ENCODE data around the gene RBMS1. TPM values are rescaled to one million over a fixed set of nuclear protein-coding genes. Genes with fewer than 3 reads are reported as not detected.
A peak's percentile ranks its signal among the peaks of the same experiment; 100 is the strongest.

Gene RBMS1
- total RNA-seq, 3 donors from 2014 or later (not counting 1 experiment from before 2014, with no cell fraction given) = 111 to 167 (median 132) TPM

DNA sequence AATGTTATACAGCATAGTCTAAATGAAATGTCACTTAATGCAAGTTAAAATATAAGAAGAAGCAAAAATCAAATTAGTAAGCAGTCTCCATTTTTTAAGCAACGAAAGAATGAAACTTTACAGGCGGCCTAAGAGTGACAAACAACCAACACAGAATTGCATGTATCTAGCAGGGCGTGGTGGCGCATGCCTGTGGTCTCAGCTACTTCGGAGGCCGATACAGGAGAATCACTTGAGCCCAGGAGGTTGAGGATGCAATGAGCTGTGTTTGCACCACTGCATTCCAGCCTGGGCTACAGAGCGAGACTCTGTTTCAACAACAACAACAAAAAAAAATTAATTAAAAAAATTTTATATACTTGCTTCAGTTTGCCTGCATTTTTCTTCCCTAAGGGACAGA lies 16.6 kb downstream of the RBMS1 start:
- Mint-ChIP-seq H3K4me3 (no peak overlapping the region), H3K27ac (no peak overlapping the region), H3K9me3 (no peaks in the 10 kb centered on the region), H3K27me3 (ENCODE audit: low read depth in 2 of 2) (peaks cover 0 to 2% of the 10 kb centered on the region in 2 donors), H3K36me3 (no peaks in the 10 kb centered on the region), H3K4me1 (no peaks in the 10 kb centered on the region)
- Histone ChIP-seq H3K36me3 (ENCODE audit: control insufficient read depth, insufficient read depth, low read length) (no peaks in the 10 kb centered on the region), H3K4me1 (ENCODE audit: control insufficient read depth, insufficient read depth, low read length) (no peaks in the 10 kb centered on the region), H3K9me3 (ENCODE audit: control insufficient read depth, insufficient read depth, low read length) (no peaks in the 10 kb centered on the region), H3K27me3 (ENCODE audit: control insufficient read depth, insufficient read depth, low read length) (no peaks in the 10 kb centered on the region), H3K4me3 (ENCODE audit: low read length) (no peak overlapping the region), H3K27ac (ENCODE audit: low read length) (no peak overlapping the region)
- ATAC-seq (no peak), DNase-seq (no peak)
- WGBS (ENCODE audit: insufficient coverage) = 88% methylated on average over 6 of the region's 7 CpGs
- intact Hi-C loops (cut with micrococcal nuclease) = no loop called here
- TF ChIP-seq, protein P1, sequence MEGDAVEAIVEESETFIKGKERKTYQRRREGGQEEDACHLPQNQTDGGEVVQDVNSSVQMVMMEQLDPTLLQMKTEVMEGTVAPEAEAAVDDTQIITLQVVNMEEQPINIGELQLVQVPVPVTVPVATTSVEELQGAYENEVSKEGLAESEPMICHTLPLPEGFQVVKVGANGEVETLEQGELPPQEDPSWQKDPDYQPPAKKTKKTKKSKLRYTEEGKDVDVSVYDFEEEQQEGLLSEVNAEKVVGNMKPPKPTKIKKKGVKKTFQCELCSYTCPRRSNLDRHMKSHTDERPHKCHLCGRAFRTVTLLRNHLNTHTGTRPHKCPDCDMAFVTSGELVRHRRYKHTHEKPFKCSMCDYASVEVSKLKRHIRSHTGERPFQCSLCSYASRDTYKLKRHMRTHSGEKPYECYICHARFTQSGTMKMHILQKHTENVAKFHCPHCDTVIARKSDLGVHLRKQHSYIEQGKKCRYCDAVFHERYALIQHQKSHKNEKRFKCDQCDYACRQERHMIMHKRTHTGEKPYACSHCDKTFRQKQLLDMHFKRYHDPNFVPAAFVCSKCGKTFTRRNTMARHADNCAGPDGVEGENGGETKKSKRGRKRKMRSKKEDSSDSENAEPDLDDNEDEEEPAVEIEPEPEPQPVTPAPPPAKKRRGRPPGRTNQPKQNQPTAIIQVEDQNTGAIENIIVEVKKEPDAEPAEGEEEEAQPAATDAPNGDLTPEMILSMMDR (IDR thresholded peaks at IDR 0.05) = no peak

DNA sequence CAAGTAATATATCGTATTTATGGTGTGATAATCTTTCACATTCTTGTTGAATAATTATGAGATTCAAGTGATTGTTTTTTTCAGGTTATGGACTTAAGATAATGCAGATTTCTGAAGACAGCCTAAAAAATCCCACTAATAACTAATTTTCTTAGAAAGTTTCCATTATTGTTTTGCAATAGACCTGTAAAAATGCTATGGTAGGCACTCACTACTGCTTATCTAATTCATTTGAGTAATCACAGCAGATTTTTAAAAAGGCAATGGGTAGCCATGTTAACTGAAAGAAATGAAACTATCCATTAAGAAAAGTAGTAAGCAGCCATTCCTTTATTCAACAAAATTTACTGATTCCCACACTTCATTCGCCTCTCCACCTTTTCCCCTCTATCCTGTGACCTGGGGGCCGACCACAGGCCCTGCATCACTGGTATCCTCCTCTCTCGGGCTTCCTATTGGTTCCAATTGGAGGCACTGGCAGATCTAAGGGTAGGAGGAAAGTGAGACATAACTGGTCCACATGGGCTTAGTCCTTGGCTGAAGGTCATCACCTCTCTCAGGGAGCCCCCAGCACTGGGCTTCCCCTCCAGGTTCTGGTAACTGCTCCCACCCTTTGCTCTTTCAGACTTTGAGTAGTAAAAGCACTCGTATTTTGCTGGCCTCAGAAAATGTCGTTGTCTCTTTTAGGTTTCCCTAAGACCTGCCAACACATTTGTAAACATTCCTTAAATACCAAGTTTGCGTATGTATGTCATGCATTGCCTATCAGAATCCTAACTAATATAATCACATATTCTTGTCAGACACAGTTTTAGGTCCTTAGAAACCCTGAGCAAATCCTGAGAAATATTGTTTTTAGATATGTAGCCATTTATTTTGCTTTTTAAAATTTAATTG lies 18.5 kb downstream of the RBMS1 start:
- Histone ChIP-seq H3K4me3 (ENCODE audit: low read length) (no peak overlapping the region), H3K27ac (ENCODE audit: low read length) (no peak overlapping the region), H3K27me3 (ENCODE audit: control insufficient read depth, insufficient read depth, low read length) (no peaks in the 10 kb centered on the region), H3K4me1 (ENCODE audit: control insufficient read depth, insufficient read depth, low read length) (no peaks in the 10 kb centered on the region), H3K36me3 (ENCODE audit: control insufficient read depth, insufficient read depth, low read length) (no peaks in the 10 kb centered on the region), H3K9me3 (ENCODE audit: control insufficient read depth, insufficient read depth, low read length) (no peaks in the 10 kb centered on the region)
- DNase-seq (no peak), ATAC-seq (no peak)
- H3K4me1 Mint-ChIP-seq = no peaks in the 10 kb centered on the region
- intact Hi-C loops (cut with micrococcal nuclease) = no loop called here
- no peaks in the 10 kb centered on the region for H3K9me3 Mint-ChIP-seq
- no peaks in the 10 kb centered on the region for H3K36me3 Mint-ChIP-seq
- no peak overlapping the region for H3K27ac Mint-ChIP-seq
- 92% methylated on average over 6 of the region's 7 CpGs for WGBS (ENCODE audit: insufficient coverage)
- TF ChIP-seq, protein P1 (IDR thresholded peaks at IDR 0.05) = no peak
- peaks cover 0 to 2% of the 10 kb centered on the region in 2 donors for H3K27me3 Mint-ChIP-seq (ENCODE audit: low read depth in 2 of 2)
- no peak overlapping the region for H3K4me3 Mint-ChIP-seq

DNA sequence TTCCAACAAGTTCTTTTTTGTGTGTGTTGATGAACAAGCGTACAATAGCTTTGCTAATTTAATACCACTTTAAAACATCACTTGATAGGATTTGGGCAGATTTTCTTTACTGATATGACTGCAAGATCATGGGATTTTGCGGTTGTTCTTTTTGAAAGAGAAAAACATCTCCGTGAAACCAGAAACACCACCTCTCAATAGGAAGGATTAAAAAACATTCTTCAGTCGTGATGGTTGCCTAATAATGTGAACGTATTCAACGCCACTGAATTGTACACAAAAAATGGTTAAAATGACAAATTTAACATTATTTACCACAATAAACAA lies 19.3 kb downstream of the RBMS1 start:
- no peak overlapping the region for H3K27ac Mint-ChIP-seq
- Histone ChIP-seq H3K4me1 (ENCODE audit: control insufficient read depth, insufficient read depth, low read length) (no peaks in the 10 kb centered on the region), H3K27ac (ENCODE audit: low read length) (no peak overlapping the region)

More for the DNA sequence above, 19.3 kb downstream of the RBMS1 start:
- H3K27me3 ChIP-seq (ENCODE audit: control insufficient read depth, insufficient read depth, low read length) = no peaks in the 10 kb centered on the region
- no peaks in the 10 kb centered on the region for H3K4me1 Mint-ChIP-seq
- H3K36me3 ChIP-seq (ENCODE audit: control insufficient read depth, insufficient read depth, low read length) = no peaks in the 10 kb centered on the region
- intact Hi-C loops (cut with micrococcal nuclease) = no loop called here
- peaks cover 2 to 3% of the 10 kb centered on the region in 2 donors for H3K27me3 Mint-ChIP-seq (ENCODE audit: low read depth in 2 of 2)
- WGBS (ENCODE audit: insufficient coverage) = 96% methylated on average over 3 of the region's 6 CpGs
- H3K9me3 Mint-ChIP-seq = no peaks in the 10 kb centered on the region
- ATAC-seq = no peak
- TF ChIP-seq, protein P1 (IDR thresholded peaks at IDR 0.05) = no peak
- no peak overlapping the region for H3K4me3 Mint-ChIP-seq
- no peak overlapping the region for H3K4me3 ChIP-seq (ENCODE audit: low read length)
- no peaks in the 10 kb centered on the region for H3K9me3 ChIP-seq (ENCODE audit: control insufficient read depth, insufficient read depth, low read length)
- DNase-seq = peak in 1 of 2 donors; percentile 58
- H3K36me3 Mint-ChIP-seq = no peaks in the 10 kb centered on the region
